SK-N-MC (cell line): ENCODE measurements around the gene AKR7A3.

Experiments
- EZH2 ChIP-seq: fragments of 200-600 bp; sonication (generic); IDR thresholded peaks from one replicate; pipeline ENCODE4 v1.6.1; 2017; ENCODE audit warnings: antibody characterized with exemption
- POLR2AphosphoS5 ChIP-seq: IDR thresholded peaks from 2 replicates; pipeline ENCODE4 v1.6.1; 2012; ENCODE audit warnings: mild to moderate bottlenecking, low read depth, low read length, borderline replicate concordance

DNA sequence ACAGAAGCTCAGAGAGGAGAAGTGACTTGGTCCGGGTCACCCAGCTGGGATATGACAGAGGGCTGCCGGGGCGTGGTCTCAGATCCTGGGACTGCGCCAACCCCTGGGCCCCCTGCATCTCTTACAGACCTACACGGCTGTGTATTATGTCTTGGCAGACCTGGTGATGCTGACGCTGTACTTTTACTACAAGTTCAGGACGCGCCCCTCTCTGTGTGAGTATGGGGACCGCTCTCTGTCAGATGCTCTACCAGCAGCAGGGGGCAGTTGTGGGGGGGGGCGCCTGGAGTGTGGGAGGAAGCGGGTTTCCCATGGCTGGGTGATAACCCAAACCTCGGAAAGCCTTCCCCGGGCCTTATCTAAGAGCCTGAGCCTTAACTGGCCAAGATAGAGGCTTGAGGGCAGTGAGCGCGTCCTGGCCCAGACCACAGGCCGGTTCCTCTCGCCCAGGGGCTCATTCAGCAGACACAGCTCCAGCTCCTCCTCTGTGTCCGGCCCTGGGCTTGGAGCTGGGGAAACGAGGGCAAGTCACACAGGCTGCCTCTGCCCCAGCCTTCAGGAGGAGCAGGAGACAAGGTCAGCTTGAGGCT lies 36.9 kb upstream of the AKR7A3 start:
- TF ChIP-seq POLR2AphosphoS5 (no peak), EZH2 (no peak)
